ENCODE data around the gene PITPNC1. TPM values are rescaled to one million over a fixed set of nuclear protein-coding genes. Genes with fewer than 3 reads are reported as not detected.
"Not testable (repeated sequence)": the region's sequence is repeated elsewhere in the genome, so short reads cannot be mapped to it uniquely, and the experiment has no call there.

PITPNC1 gene
- total RNA-seq, 1 donor = 25.7 TPM

DNA sequence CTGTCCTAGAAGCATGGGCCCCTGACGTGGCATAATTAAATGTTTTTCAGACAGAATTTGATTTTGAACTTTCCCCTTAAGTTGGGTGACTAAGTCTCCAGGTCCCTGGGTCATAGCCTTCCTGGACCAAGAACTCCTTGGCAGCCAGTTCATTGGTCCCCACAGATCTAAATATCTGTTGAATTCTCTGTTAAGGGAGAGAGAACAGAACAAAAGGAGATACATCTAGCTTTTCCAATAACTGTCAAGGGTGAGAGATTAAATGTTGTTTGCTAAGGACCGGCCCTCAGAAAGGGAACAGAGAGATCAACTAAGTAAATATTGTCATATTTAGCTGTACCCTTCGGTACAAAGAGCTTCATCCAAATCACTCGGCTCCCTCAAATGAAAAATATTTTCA is 262.5 kb downstream of the PITPNC1 start:
- no peak for TF ChIP-seq CTCF (IDR thresholded peaks at IDR 0.05; ENCODE audit: insufficient read depth, low read length)
- DNase-seq (ENCODE audit: low read depth) = no peak
- H3K4me3 ChIP-seq (ENCODE audit: low read depth, low read length) = no peak overlapping the region

GRCh38 chr17:67639979-67640378 is 262.9 kb downstream of the PITPNC1 start:
- no peak for TF ChIP-seq CTCF (IDR thresholded peaks at IDR 0.05; ENCODE audit: insufficient read depth, low read length)
- no peak overlapping the region for H3K4me3 ChIP-seq (ENCODE audit: low read depth, low read length)
- DNase-seq (ENCODE audit: low read depth) = no peak

- DNase-seq (ENCODE audit: low read depth) = no peak
- no peak for TF ChIP-seq CTCF (IDR thresholded peaks at IDR 0.05; ENCODE audit: insufficient read depth, low read length)
- no peak overlapping the region for H3K4me3 ChIP-seq (ENCODE audit: low read depth, low read length)
Observed at GRCh38 chr17:67642488-67642887, 265.4 kb downstream of the PITPNC1 start.

GRCh38 chr17:67644061-67644460 is 267.0 kb downstream of the PITPNC1 start:
- no peak overlapping the region for H3K4me3 ChIP-seq (ENCODE audit: low read depth, low read length)
- no peak for TF ChIP-seq CTCF (IDR thresholded peaks at IDR 0.05; ENCODE audit: insufficient read depth, low read length)
- DNase-seq (ENCODE audit: low read depth) = no peak

- DNase-seq (ENCODE audit: low read depth); H3K4me3 ChIP-seq (ENCODE audit: low read depth, low read length): not testable (repeated sequence)
Observed at GRCh38 chr17:67645195-67645594, 268.1 kb downstream of the PITPNC1 start.

- H3K4me3 ChIP-seq (ENCODE audit: low read depth, low read length) = no peak overlapping the region
- no peak for DNase-seq (ENCODE audit: low read depth)
- no peak for TF ChIP-seq CTCF (IDR thresholded peaks at IDR 0.05; ENCODE audit: insufficient read depth, low read length)
Observed at GRCh38 chr17:67646472-67646871, 269.4 kb downstream of the PITPNC1 start.

GRCh38 chr17:67647482-67647881 is 270.4 kb downstream of the PITPNC1 start:
- no peak for TF ChIP-seq CTCF (IDR thresholded peaks at IDR 0.05; ENCODE audit: insufficient read depth, low read length)
- no peak overlapping the region for H3K4me3 ChIP-seq (ENCODE audit: low read depth, low read length)
- DNase-seq (ENCODE audit: low read depth) = no peak

Measured in fibroblast of the aortic adventitia (primary cell).